Fibroblast of villous mesenchyme (primary cell): ENCODE results near the gene CFAP157. TPM values are rescaled to one million over a fixed set of nuclear protein-coding genes. Genes with fewer than 3 reads are reported as not detected.
"Not testable (repeated sequence)": the region's sequence is repeated elsewhere in the genome, so short reads cannot be mapped to it uniquely, and the experiment has no call there.

Source experiments
- DNase-seq: peaks from one replicate; pipeline ENCODE4 v3.0.0-alpha.2; 2010; ENCODE audit warnings: low read depth
- H3K4me3 ChIP-seq: 2 replicates; pipeline ENCODE4 v1.5.1; 2011; ENCODE audit warnings: low read depth, mild to moderate bottlenecking, low read length
- total RNA-seq: library from RNA; depleted of rRNA; stranded (reverse); fragments of >200 nt; gene quantifications from 2 replicates; pipeline ENCODE4 v1.2.3, GENCODE V29; 2012
- TF ChIP-seq, protein P1 (sequence below): IDR thresholded peaks from 2 replicates; pipeline ENCODE4 v1.5.1; 2012; ENCODE audit warnings: low read depth, mild to moderate bottlenecking, low read length; ENCODE audit not compliant: insufficient read depth

CFAP157 gene
- total RNA-seq, 1 donor = under 0.01 TPM

DNA sequence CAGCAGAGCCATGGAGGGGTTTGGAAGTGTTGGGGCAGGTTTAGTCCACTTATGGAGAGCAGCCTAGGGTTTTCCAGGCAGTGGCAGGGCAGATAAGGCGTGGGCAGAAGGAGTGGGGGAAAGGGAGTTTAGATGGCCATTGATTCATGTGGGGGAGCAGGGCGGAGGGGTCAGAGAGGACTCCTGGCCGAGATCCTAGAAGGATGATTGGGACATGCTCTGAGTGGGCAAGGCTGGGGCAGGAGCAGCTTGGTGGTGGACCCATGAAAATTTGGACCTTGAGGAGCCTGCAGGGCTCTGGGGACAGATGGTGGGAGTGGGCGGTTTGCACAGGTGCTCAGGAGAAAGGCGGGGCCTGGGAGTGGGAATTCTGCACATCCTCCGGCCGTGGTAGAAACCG is 46.4 kb downstream of the CFAP157 start:
- H3K4me3 ChIP-seq = no peak overlapping the region
- DNase-seq = no peak
- TF ChIP-seq, protein P1, sequence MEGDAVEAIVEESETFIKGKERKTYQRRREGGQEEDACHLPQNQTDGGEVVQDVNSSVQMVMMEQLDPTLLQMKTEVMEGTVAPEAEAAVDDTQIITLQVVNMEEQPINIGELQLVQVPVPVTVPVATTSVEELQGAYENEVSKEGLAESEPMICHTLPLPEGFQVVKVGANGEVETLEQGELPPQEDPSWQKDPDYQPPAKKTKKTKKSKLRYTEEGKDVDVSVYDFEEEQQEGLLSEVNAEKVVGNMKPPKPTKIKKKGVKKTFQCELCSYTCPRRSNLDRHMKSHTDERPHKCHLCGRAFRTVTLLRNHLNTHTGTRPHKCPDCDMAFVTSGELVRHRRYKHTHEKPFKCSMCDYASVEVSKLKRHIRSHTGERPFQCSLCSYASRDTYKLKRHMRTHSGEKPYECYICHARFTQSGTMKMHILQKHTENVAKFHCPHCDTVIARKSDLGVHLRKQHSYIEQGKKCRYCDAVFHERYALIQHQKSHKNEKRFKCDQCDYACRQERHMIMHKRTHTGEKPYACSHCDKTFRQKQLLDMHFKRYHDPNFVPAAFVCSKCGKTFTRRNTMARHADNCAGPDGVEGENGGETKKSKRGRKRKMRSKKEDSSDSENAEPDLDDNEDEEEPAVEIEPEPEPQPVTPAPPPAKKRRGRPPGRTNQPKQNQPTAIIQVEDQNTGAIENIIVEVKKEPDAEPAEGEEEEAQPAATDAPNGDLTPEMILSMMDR = no peak

DNA sequence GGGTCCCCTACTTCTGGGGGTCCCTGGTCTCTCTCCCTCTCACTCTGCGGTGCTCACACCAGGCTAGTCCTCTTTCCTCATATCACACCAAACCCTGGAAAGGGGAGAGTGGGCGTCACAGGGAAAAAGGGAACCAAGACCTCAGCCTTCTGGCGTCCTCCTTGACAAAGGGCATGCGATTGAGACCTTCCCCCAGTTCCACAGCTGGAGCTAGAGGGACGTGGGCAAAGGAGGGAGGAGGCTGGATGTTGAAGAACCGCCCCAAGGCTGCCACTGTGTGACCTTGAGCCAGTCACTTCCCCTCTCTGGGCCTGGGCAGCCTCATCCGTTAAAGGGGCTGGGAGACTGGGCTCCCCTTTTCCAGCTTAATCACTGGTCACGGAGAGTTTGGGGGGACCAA is 46.8 kb downstream of the CFAP157 start:
- no peak for DNase-seq
- TF ChIP-seq, protein P1 = no peak
- no peak overlapping the region for H3K4me3 ChIP-seq

DNA sequence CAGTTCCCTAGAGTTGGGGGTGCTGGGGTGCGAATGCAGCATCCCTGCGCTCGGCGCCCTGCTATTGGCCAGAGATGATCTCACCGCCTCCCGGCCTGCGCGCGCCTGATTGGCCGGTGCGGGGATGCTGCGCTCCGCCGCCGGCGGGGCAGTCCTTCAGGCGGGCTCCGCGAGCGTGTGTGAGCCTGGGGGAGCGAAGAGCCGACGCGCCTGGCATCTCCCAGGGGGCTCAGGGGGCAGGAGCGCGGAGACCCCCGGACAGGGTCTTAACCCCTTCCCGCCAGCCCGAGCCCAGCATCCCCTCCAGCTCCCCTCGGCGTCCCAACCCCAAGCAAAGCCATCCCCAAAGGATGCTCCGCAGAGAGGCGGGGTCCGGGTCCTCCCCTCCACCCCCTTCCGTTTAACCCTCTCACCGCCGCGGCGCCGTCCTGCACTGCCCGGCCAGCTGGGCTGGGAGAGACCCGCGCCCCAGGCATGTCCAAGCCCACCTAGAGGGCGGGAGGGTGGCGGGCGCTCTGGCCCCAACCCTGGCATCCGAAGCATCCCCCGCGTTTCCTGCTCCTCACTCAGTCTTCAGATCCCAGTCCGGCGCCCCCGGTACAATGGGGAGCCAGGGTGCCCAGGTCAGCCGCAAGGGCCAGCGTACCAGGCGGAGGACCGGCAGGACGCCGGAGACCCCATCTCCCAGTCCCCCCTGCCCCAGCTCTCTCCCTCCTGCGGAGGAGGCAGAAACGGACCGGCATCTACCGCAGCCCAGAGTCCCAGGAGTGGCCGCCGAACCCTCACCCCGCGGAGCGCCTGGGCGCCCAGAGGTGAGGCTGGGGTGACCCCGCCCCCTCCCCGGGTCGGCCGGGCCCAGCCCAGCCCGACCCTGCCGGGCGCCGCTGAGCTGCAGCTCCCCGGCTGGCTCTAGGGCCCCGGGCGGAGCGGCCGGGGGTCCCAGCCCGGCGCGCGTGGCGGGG is 47.6 kb downstream of the CFAP157 start:
- H3K4me3 ChIP-seq = no peak overlapping the region
- TF ChIP-seq, protein P1 = no peak
- DNase-seq = no peak

DNA sequence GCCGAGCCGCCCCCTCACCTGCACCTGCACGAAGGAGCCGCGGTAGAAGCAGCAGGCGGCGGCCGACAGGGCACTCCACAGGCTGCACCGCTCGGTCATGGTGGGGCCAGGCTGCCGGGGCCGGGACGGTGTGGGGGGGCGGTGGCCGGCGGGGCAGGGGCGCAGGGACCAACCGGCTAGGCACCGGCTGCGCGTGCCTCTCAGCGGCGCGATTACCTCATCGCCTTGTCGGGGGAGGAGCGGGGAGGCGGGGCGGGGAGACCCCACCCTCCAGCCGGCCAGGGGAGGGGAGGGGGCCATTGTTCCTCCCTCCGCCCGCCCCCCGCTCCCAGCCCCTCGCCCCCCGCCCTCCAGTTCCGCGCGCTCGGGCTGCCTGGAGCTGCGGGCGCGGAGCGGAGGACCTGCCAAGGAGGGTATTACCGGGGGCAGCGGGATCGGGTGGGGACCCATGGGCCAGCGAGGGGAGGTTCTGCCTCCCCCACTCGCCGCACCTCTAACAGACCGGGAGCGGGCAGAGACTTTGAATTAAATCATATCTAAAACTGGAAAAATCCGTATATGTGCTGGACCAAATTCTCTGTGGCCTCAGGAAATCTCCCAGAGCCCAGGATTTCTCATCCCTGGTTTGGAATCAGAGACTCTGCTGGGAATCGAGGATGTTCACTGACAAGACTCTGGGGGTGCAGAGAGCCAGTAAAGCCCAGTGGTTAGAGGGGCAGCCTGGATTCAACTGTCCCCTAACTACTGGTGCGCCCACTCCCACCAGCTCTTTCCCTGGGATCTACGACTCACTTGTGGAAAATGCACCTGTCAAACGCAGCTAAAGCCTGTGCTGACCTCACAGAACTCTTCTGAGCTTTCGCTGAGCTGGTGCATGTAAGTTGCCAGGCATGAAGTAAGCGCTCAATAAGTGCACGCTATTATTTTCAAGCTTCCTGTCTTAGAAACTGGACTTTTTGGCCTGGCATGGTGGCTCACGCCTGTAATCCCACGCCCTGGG is 48.6 kb downstream of the CFAP157 start:
- no peak overlapping the region for H3K4me3 ChIP-seq
- TF ChIP-seq, protein P1 = no peak
- no peak for DNase-seq

DNA sequence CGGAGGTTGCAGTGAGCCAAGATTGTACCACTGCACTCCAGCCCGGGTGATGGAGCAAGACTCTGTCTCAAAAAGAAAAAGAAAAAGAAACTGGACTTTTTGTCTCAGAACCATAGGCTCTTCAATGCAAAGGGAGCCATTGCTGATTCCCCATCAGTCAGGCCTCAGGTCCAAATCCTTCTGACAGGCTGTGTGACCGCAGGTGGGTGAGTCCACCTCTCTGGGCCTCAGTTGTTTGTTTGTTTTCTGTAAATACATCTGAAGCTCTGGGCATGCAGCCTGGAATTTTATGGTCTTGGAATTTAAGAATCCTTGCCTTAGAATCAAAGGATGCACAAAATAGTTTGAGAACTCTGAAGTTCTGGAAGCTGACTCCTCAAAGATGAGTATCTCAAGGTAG is 49.4 kb downstream of the CFAP157 start:
- DNase-seq = no peak
- TF ChIP-seq, protein P1 = no peak
- no peak overlapping the region for H3K4me3 ChIP-seq

DNA sequence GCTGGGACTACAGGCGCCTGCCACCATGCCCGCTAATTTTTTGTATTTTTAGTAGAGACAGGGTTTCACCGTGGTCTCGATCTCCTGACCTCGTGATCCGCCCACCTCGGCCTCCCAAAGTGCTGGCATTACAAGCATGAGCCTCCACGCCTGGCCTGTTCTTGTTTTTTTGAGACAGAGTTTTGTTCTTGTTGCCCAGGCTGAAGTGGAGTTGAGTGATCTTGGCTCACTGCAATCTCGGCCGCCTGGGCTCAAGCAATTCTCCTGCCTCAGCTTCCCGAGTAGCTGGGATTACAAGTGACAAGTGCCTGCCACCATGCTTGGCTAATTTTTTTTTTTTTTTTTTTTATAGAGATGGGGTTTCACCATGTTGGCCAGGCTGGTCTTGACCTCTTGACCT is 50.0 kb downstream of the CFAP157 start:
- DNase-seq, H3K4me3 ChIP-seq: not testable (repeated sequence)

DNA sequence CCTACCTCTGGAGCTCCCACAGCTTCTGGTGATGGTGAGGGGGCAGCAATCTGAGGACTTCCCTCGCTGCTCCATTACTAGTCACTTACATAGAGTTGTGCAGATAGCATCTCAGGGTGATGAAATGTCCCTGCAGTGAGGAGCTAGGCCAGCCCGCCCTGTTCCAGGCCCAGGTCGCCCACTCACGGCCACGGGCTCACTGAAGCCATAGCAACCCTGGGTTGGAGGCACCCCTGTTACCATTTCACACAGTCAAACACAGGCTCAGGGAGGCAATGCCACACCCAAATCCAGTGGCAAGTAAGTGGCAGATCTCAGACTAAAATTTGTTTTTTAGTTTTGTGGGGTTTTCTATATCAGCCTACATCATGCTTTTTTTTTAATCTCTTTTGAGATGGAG is 52.1 kb downstream of the CFAP157 start:
- no peak overlapping the region for H3K4me3 ChIP-seq
- TF ChIP-seq, protein P1 = no peak
- DNase-seq = no peak
